ENCODE measurements around the gene GPATCH8.
A peak's percentile ranks its signal among the peaks of the same experiment; 100 is the strongest.

- no peak for TF ChIP-seq MAX (IDR thresholded peaks at IDR 0.05)
- TF ChIP-seq BRCA1 (IDR thresholded peaks at IDR 0.05; ENCODE audit: low read depth, low read length), result no peak
- no peak for TF ChIP-seq SIX5 (IDR thresholded peaks at IDR 0.05; ENCODE audit: low read depth, low read length)
- TF ChIP-seq, protein P1, sequence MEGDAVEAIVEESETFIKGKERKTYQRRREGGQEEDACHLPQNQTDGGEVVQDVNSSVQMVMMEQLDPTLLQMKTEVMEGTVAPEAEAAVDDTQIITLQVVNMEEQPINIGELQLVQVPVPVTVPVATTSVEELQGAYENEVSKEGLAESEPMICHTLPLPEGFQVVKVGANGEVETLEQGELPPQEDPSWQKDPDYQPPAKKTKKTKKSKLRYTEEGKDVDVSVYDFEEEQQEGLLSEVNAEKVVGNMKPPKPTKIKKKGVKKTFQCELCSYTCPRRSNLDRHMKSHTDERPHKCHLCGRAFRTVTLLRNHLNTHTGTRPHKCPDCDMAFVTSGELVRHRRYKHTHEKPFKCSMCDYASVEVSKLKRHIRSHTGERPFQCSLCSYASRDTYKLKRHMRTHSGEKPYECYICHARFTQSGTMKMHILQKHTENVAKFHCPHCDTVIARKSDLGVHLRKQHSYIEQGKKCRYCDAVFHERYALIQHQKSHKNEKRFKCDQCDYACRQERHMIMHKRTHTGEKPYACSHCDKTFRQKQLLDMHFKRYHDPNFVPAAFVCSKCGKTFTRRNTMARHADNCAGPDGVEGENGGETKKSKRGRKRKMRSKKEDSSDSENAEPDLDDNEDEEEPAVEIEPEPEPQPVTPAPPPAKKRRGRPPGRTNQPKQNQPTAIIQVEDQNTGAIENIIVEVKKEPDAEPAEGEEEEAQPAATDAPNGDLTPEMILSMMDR (IDR thresholded peaks at IDR 0.05; ENCODE audit: control extremely low read depth in 1 of 3, insufficient read depth in 1 of 3, low read depth in 1 of 3, low read length in 3 of 3), result no peak
- TF ChIP-seq, protein P2, sequence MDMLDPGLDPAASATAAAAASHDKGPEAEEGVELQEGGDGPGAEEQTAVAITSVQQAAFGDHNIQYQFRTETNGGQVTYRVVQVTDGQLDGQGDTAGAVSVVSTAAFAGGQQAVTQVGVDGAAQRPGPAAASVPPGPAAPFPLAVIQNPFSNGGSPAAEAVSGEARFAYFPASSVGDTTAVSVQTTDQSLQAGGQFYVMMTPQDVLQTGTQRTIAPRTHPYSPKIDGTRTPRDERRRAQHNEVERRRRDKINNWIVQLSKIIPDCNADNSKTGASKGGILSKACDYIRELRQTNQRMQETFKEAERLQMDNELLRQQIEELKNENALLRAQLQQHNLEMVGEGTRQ (IDR thresholded peaks at IDR 0.05; ENCODE audit: low read length), result no peak
- no peak for TF ChIP-seq SUZ12 (IDR thresholded peaks at IDR 0.05; ENCODE audit: low read length)
- TF ChIP-seq POLR2A (IDR thresholded peaks at IDR 0.05; ENCODE audit: control extremely low read depth in 1 of 2, low read depth in 2 of 2, low read length in 2 of 2), result peak; percentile 26 to 27; a peak in 2 of 3 replicates
- TF ChIP-seq SP1 (IDR thresholded peaks at IDR 0.05; ENCODE audit: low read depth, low read length), result no peak
- TF ChIP-seq CREB1 (IDR thresholded peaks at IDR 0.05), result no peak
Observed at GRCh38 chr17:44351961-44352827, 151.0 kb downstream of the GPATCH8 start.

All from H1 (cell line).